ENCODE measurements around the gene HK2.
"Not testable (repeated sequence)": the region's sequence is repeated elsewhere in the genome, so short reads cannot be mapped to it uniquely, and the experiment has no call there.

The HK2 gene

DNA sequence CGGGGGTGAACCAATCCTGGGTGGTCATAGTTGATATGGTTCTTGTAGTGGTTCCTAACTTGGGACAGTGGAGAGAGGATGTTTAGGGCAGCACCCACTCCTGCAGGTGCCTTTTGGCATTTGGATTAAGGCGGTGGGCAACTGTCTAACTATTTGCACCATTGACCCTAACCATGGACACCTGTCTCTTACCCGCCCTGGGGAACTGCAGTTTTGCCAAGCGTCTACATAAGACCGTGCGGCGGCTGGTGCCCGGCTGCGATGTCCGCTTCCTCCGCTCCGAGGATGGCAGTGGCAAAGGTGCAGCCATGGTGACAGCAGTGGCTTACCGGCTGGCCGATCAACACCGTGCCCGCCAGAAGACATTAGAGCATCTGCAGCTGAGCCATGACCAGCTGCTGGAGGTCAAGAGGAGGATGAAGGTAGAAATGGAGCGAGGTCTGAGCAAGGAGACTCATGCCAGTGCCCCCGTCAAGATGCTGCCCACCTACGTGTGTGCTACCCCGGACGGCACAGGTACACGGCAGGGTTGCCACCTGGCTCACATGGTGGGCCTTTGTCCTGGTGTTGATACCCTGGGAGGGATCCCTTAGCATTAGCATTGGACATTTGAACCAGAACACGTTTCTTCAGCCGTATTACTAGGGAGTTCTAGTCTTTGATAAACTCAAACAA is 46.3 kb downstream of the HK2 start:
- DNase-seq, result no peak

GRCh38 chr2:74881176-74881575 is 47.2 kb downstream of the HK2 start:
- no peak for DNase-seq

DNA sequence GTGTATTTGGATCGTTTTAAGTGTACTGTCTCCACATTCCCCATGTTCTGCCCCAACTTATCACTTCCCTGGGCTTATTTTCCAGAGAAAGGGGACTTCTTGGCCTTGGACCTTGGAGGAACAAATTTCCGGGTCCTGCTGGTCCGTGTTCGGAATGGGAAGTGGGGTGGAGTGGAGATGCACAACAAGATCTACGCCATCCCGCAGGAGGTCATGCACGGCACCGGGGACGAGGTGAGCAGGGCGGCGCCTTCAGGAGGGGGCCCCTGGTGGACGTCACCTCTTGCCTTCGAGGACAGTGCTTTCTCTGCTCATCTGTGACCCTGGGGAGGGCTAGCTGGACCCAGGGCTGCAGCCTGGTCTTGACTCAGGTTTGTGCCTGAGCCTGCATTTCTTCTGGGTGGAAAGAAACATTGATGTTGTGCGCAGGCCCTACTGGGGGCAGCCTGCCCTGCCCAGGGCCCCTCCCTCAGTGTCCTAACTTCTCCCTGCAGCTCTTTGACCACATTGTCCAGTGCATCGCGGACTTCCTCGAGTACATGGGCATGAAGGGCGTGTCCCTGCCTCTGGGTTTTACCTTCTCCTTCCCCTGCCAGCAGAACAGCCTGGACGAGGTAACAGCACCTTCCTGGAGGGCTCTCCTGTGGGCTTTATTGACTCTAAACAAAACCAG is 47.8 kb downstream of the HK2 start:
- no peak for DNase-seq

DNA sequence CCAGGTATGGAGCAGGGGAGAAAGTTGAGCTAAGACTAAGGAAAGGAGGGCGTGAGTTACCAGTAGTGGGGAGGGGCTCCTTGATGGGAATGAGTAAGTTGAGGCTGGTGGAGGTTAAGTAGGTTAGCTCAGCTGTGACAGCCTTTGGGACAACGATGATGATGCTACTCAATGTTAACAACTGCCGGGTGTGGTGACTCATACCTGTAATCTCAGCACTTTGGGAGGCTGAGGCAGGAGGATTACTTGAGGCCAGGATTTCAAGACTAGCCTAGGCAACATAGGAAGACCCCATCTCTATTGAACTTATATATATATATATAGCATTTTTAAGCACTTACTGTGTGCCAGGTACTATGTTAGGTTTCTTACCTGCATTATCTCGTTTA is 48.4 kb downstream of the HK2 start:
- no peak for DNase-seq

DNA sequence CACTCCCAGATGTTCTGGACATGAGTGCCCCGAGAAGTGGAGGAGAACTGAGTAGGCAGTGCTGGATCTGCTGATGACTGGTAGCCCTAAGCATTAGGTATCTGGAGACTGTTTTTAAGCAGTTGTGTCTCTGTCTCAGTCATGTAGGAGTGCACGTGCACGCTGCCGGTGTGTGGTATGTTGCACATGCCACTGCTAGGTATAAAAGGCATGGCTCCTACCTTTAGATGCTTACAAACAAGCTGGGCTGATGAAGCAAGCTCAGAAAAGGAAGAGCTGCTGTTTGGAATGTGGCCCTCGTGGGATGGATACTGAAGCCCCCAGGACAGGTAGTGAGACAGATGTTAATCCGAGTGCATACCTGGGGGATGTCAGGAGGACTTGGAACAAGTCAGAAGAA is 49.1 kb downstream of the HK2 start:
- DNase-seq, result no peak

- DNase-seq, result no peak
Observed at GRCh38 chr2:74884118-74884762, 50.3 kb downstream of the HK2 start.

DNA sequence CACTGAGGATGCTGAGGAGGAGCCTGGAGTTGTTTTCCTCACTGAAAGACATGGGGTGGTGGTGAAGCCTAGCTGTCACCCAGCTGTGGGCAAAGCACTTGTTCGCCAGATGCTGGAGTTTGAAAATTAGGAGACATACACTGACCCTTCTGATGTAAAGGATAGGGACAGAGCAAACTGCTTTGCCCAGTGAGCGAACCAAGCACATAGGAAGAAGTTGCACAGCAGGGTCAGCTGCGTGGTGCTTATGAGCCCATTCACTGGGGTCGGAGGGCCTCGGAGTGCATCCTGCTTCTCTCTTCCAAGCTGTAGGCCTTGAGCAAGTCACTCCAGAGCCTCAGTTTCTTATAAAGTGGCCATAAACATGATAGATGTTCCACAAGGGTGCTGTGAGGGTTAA is 50.9 kb downstream of the HK2 start:
- DNase-seq, result no peak

- no peak for DNase-seq
Observed at GRCh38 chr2:74886251-74886650, 52.3 kb downstream of the HK2 start.

DNA sequence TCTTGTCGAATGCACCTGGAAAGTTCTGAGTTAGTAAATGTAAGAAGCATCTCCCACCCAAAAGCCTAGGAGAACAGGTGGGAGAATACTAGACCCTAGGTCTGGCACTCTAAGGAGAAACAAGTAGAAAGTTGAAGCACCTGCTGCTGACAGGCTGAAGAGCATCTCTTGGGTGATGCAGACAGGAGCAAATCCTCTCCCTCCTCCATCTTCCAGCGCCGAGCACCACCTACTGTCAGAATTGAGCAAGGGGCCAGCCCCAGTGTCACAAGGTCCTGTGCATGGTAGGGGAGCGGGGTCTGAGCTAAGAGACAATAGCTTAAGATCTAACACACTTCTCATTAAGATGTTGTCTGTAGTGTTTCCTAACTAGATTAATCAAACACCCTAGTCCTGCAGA is 52.9 kb downstream of the HK2 start:
- DNase-seq, result no peak

- no peak for DNase-seq
Observed at GRCh38 chr2:74887445-74887951, 53.6 kb downstream of the HK2 start.

GRCh38 chr2:74887960-74888700 is 54.2 kb downstream of the HK2 start:
- no peak for DNase-seq

GRCh38 chr2:74889159-74889558 is 55.2 kb downstream of the HK2 start:
- DNase-seq, result no peak

DNA sequence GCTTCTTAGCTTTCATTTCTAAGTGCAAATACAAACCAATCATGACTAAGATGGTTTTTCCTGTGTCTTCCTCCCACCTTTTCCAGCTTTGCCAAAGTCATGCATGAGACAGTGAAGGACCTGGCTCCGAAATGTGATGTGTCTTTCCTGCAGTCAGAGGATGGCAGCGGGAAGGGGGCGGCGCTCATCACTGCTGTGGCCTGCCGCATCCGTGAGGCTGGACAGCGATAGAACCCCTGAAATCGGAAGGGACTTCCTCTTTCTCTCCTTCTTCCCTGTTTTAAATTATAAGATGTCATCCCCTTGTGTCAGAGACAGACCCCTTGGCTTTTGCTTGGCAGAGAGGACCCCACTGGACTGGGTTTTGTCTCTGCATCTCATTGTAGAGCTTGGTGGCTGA is 56.8 kb downstream of the HK2 start:
- DNase-seq, result no peak

- no peak for DNase-seq
Observed at GRCh38 chr2:74891136-74891764, 57.3 kb downstream of the HK2 start.

GRCh38 chr2:74891816-74892215 is 57.9 kb downstream of the HK2 start:
- not testable (repeated sequence) for DNase-seq

DNA sequence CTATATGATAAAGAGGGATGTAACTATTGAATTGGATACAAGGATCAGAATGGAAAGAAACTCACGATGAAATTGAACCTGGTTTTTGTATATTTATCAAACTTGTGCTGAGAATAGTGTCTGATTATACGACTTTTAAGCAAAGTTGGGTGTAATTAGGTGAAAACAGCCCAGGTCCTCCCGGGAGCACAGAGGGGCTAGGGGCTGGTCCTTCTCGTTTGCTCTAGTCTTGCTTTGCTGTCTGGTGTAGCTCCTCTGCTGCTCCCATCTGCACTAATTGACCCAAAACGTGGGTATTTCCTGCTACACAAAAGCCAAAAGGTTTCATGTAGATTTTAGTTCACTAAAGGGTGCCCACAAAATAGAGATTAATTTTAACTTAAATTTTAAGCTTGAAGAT is 58.7 kb downstream of the HK2 start:
- DNase-seq, result no peak

- no peak for DNase-seq
Observed at GRCh38 chr2:74893332-74893731, 59.4 kb downstream of the HK2 start.

DNA sequence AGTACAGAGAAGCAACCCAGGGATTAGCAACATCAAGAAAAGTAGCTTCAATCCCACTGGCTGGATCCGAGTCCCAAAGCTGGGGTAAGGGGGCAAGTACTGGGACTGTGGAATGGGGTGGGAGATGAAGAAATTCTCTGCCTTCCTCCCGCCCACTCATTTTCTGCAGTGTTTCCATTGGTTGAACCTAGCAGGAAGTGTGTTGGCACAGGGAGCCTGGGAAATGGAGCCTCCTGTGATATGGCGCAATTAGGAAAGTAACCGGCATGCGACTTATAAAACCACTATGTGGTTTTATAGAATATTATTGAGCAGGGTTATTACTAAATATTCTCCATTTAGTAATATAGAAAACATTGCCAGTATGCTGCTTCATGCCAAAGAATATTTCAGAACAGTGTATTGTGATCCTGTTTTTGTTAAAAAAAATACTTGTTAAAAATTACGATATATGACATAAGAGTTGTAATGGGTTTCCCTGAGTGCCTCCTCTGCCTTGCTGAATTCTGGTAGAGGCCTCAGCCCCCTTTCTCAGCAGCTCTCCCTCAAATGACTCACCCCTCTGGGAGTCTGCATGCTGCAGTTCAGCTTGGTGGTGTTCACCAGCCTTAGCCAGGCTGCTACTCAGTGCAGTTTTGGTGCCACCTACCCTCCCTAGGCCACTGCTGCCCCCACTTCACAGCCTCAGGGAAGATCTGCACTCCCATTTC is 60.5 kb downstream of the HK2 start:
- no peak for DNase-seq

DNA sequence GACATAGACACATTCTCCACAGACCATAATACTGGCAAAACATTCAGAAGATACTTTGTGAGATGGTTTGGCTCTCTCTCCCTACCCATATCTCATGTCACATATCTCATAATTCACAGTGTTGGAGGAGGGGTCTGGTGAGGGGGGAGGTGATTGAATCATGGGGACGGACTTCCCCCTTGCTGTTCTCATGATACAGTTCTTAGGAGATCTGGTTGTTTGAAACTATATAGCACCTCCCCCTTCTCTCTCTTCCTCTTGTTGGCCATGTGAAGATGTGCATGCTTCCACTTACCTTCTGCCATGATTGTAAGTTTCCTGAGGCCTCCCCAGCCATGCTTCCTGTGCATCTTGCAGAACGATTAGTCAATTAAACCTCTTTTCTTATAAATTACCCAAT is 61.1 kb downstream of the HK2 start:
- DNase-seq, result no peak

DNA sequence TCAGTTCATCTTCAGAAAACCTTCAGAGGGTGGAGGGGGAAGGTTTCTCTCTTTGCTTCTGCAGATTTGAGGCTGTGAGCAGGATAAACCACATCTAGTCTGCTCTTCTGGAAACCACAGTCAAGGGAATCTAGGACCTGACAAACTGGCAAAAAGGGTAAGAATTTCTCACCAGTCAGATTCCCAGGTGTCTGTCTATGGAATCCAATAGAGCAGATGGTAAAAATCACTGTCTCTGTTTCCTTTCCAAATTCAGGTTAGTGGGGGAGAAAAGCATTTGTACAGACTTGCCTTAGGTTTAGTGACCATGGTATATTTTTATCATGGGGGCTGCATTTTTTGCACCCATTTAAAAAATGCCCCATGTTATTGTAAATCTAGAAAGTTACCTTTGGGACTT is 62.3 kb downstream of the HK2 start:
- no peak for DNase-seq

GRCh38 chr2:74900225-74900624 is 66.3 kb downstream of the HK2 start:
- not testable (repeated sequence) for DNase-seq

- DNase-seq, result no peak
Observed at GRCh38 chr2:74902281-74902860, 68.4 kb downstream of the HK2 start.
